Glutamatergic neuron (in vitro differentiated cells): Measurements from ENCODE around the gene SYNM. TPM values are rescaled to one million over a fixed set of nuclear protein-coding genes. Genes with fewer than 3 reads are reported as not detected.

ENCODE experiments used
- DNase-seq: peaks from one replicate; pipeline ENCODE4 v3.0.0; 2022
- H3K27ac Mint-ChIP-seq: one replicate; pipeline ENCODE4 v1.8.0; 2020; ENCODE audit warnings: mild to moderate bottlenecking, mixed read lengths, inconsistent platforms; ENCODE audit not compliant: unreplicated experiment
- H3K27me3 Mint-ChIP-seq: one replicate; pipeline ENCODE4 v1.8.0; 2020; ENCODE audit warnings: mild to moderate bottlenecking, moderate library complexity, mixed read lengths, inconsistent platforms; ENCODE audit not compliant: unreplicated experiment
- H3K36me3 Mint-ChIP-seq: one replicate; pipeline ENCODE4 v1.8.0; 2020; ENCODE audit warnings: mild to moderate bottlenecking, mixed read lengths, inconsistent platforms; ENCODE audit not compliant: unreplicated experiment
- H3K4me1 Mint-ChIP-seq: one replicate; pipeline ENCODE4 v1.8.0; 2020; ENCODE audit warnings: mild to moderate bottlenecking, low read depth, mixed read lengths, inconsistent platforms; ENCODE audit not compliant: unreplicated experiment
- H3K4me3 Mint-ChIP-seq: one replicate; pipeline ENCODE4 v1.8.0; 2020; ENCODE audit warnings: mild to moderate bottlenecking, mixed read lengths, inconsistent platforms; ENCODE audit not compliant: unreplicated experiment
- H3K9me3 Mint-ChIP-seq: one replicate; pipeline ENCODE4 v1.8.0; 2020; ENCODE audit warnings: mild to moderate bottlenecking, moderate library complexity, mixed read lengths, inconsistent platforms; ENCODE audit not compliant: unreplicated experiment
- CTCF ChIP-seq: fragments of 200-600 bp; sonication (generic); IDR thresholded peaks from one replicate; pipeline ENCODE4 v1.5.0; 2021; ENCODE audit not compliant: partially characterized antibody, unreplicated experiment
- total RNA-seq: library from RNA; stranded (reverse); fragmentation: NEBNext Ultra II Directional; extraction: Animal tissue kit (Norgen Biotek cat#: 25700); gene quantifications from one replicate; pipeline ENCODE4 v1.2.1, GENCODE V29; 2021; ENCODE audit not compliant: unreplicated experiment

The SYNM gene
- total RNA-seq, 1 donor from 2014 or later: 4.8 TPM

DNA sequence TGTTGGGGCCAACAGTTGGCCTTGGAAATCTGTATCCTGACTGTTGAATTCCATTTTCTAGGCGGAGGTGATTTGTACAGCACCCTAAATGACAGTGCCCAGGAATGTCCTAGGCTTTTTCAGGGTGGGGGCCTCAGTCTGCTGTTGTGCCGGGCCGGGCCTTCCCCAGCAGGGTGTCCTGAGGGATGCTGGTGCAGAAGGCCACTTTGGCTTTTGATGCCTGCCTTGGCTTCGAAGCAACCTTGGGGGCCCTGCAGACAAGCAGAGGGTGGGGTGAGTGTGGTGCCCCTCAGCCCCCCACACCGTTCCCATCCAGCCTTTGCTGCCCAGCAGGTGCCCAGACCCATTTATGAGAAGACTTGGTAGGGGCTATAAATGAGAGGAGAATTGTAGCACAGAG, 33.0 kb downstream of the SYNM start:
- TF ChIP-seq CTCF: no peak
- no peak for DNase-seq
- H3K9me3 Mint-ChIP-seq: no peaks in the 10 kb centered on the region
- H3K27me3 Mint-ChIP-seq: peaks cover 6% of the 10 kb centered on the region
- H3K36me3 Mint-ChIP-seq: no peaks in the 10 kb centered on the region
- peaks cover 13% of the 10 kb centered on the region for H3K4me1 Mint-ChIP-seq
- H3K4me3 Mint-ChIP-seq: no peak overlapping the region
- H3K27ac Mint-ChIP-seq: no peak overlapping the region

- Mint-ChIP-seq H3K27me3 (peaks cover 6% of the 10 kb centered on the region), H3K4me3 (no peak overlapping the region), H3K36me3 (no peaks in the 10 kb centered on the region), H3K27ac (no peak overlapping the region), H3K9me3 (no peaks in the 10 kb centered on the region), H3K4me1 (peaks cover 20% of the 10 kb centered on the region)
- no peak for TF ChIP-seq CTCF
- no peak for DNase-seq
Observed at GRCh38 chr15:99138491-99138982, 33.7 kb downstream of the SYNM start.

DNA sequence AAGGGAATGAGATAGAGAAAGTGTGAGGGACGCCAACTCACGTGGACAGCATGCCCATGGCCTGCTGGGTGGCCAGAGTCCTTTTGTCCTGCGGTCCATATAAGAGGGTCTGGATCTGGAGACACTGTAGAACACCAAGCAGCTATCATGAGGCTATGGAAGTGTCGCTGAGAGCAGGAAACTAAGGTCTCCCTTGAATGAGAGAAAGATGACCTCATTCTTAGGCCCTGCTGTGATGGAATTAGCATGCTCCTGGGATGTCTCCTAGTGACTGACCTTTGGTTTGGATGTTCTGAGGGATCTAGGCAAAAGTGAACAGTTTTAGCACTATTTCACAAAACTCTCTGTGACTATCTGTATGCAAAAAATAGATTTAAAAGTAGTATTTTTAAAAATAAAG, 34.4 kb downstream of the SYNM start:
- no peaks in the 10 kb centered on the region for H3K9me3 Mint-ChIP-seq
- H3K4me1 Mint-ChIP-seq: peaks cover 21% of the 10 kb centered on the region
- H3K27ac Mint-ChIP-seq: no peak overlapping the region
- H3K4me3 Mint-ChIP-seq: no peak overlapping the region
- H3K27me3 Mint-ChIP-seq: peaks cover 2% of the 10 kb centered on the region
- TF ChIP-seq CTCF: no peak
- no peaks in the 10 kb centered on the region for H3K36me3 Mint-ChIP-seq
- no peak for DNase-seq

DNA sequence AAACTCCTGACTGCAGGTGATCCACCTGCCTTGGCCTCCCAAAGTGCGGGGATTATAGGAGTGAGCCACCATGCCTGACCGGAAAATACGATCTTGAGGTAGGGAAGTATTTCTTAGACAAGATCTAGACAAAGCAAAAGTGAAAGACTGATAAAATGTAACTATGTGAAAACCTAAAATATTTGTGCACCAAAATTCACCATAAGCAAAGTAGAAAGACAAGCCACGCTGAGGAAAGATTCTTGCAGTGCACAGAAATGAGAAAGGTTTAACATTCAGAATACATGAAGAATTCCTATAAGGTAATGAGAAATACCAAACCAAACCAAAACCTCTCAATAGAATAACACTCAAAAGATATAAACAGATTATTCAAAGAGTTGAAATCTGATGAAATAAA, 35.7 kb downstream of the SYNM start:
- Mint-ChIP-seq H3K4me3 (no peak overlapping the region), H3K36me3 (no peaks in the 10 kb centered on the region), H3K4me1 (peaks cover 18% of the 10 kb centered on the region), H3K27ac (no peak overlapping the region), H3K9me3 (no peaks in the 10 kb centered on the region), H3K27me3 (peaks cover 2% of the 10 kb centered on the region)
- no peak for TF ChIP-seq CTCF
- DNase-seq: no peak

GRCh38 chr15:99141943-99142342, 37.1 kb downstream of the SYNM start:
- H3K9me3 Mint-ChIP-seq: no peaks in the 10 kb centered on the region
- no peaks in the 10 kb centered on the region for H3K36me3 Mint-ChIP-seq
- TF ChIP-seq CTCF: no peak
- no peak overlapping the region for H3K4me3 Mint-ChIP-seq
- no peak for DNase-seq
- no peak overlapping the region for H3K27ac Mint-ChIP-seq
- peaks cover 2% of the 10 kb centered on the region for H3K27me3 Mint-ChIP-seq
- peaks cover 15% of the 10 kb centered on the region for H3K4me1 Mint-ChIP-seq
